ENCODE data around the gene ASB5. TPM values are rescaled to one million over a fixed set of nuclear protein-coding genes. Genes with fewer than 3 reads are reported as not detected.

Gene ASB5
- total RNA-seq, 1 donor from 2014 or later, result 4.5 TPM

GRCh38 chr4:176277162-176277904 lies 8.3 kb upstream of the ASB5 start:
- DNase-seq (ENCODE audit: low spot score), result peak; percentile 67

- DNase-seq (ENCODE audit: low spot score), result no peak
These were observed 7.7 kb upstream of the ASB5 start for GRCh38 chr4:176276710-176277109.

GRCh38 chr4:176274441-176274840 lies 5.4 kb upstream of the ASB5 start:
- DNase-seq (ENCODE audit: low spot score), result no peak

- DNase-seq (ENCODE audit: low spot score), result no peak
These were observed 4.7 kb upstream of the ASB5 start for GRCh38 chr4:176273736-176274135.

GRCh38 chr4:176272799-176273198 lies 3.8 kb upstream of the ASB5 start:
- DNase-seq (ENCODE audit: low spot score), result no peak

- no peak for DNase-seq (ENCODE audit: low spot score)
These were observed 2.7 kb upstream of the ASB5 start for GRCh38 chr4:176271749-176272148.

- DNase-seq (ENCODE audit: low spot score), result no peak
These were observed 1.6 kb upstream of the ASB5 start for GRCh38 chr4:176270669-176271068.

- no peak for DNase-seq (ENCODE audit: low spot score)
These were observed 3.0 kb downstream of the ASB5 start for GRCh38 chr4:176266026-176266425.

- DNase-seq (ENCODE audit: low spot score), result no peak
These were observed 6.8 kb downstream of the ASB5 start for GRCh38 chr4:176262243-176262642.

GRCh38 chr4:176261481-176261880 lies 7.5 kb downstream of the ASB5 start:
- DNase-seq (ENCODE audit: low spot score), result no peak

GRCh38 chr4:176261018-176261417 lies 8.0 kb downstream of the ASB5 start:
- no peak for DNase-seq (ENCODE audit: low spot score)

GRCh38 chr4:176259330-176260090 lies 9.5 kb downstream of the ASB5 start:
- DNase-seq (ENCODE audit: low spot score), result no peak

GRCh38 chr4:176258135-176258534 lies 10.9 kb downstream of the ASB5 start:
- DNase-seq (ENCODE audit: low spot score), result no peak

GRCh38 chr4:176256921-176257320 lies 12.1 kb downstream of the ASB5 start:
- DNase-seq (ENCODE audit: low spot score), result no peak

GRCh38 chr4:176242764-176243347 lies 26.2 kb downstream of the ASB5 start:
- no peak for DNase-seq (ENCODE audit: low spot score)

GRCh38 chr4:176241703-176242102 lies 27.3 kb downstream of the ASB5 start:
- no peak for DNase-seq (ENCODE audit: low spot score)

- no peak for DNase-seq (ENCODE audit: low spot score)
These were observed 30.2 kb downstream of the ASB5 start for GRCh38 chr4:176238826-176239225.

GRCh38 chr4:176238157-176238610 lies 30.8 kb downstream of the ASB5 start:
- no peak for DNase-seq (ENCODE audit: low spot score)

GRCh38 chr4:176236946-176237345 lies 32.1 kb downstream of the ASB5 start:
- no peak for DNase-seq (ENCODE audit: low spot score)

GRCh38 chr4:176230836-176231235 lies 38.2 kb downstream of the ASB5 start:
- no peak for DNase-seq (ENCODE audit: low spot score)

GRCh38 chr4:176229645-176230044 lies 39.4 kb downstream of the ASB5 start:
- DNase-seq (ENCODE audit: low spot score), result no peak

GRCh38 chr4:176226736-176227135 lies 42.3 kb downstream of the ASB5 start:
- DNase-seq (ENCODE audit: low spot score), result no peak

GRCh38 chr4:176223561-176223960 lies 45.5 kb downstream of the ASB5 start:
- DNase-seq (ENCODE audit: low spot score), result no peak

Data from mucosa of gallbladder (tissue), 1 donor.